Neutrophil (primary cell): ENCODE measurements around the gene ASPHD2.
A peak's percentile ranks its signal among the peaks of the same experiment; 100 is the strongest.

Source experiments
- H3K27ac ChIP-seq: fragments of 200-600 bp; sonication (generic); 2 replicates; pipeline ENCODE4 v1.5.1; 2016; ENCODE audit warnings: mild to moderate bottlenecking, moderate library complexity
- H3K27me3 ChIP-seq: fragments of 200-600 bp; sonication (generic); 2 replicates; pipeline ENCODE4 v1.6.0; 2016; ENCODE audit warnings: mild to moderate bottlenecking
- H3K36me3 ChIP-seq: fragments of 200-600 bp; sonication (generic); 2 replicates; pipeline ENCODE4 v1.5.1; 2017
- H3K4me1 ChIP-seq, 2 experiments: fragments of 200-600 bp in 1 of 2; sonication (generic) in 1 of 2; 1 replicate in 1 of 2; 2 replicates in 1 of 2; pipeline versions ENCODE4 v1.5.1 to v1.6.1; 2013 to 2016; ENCODE audit warnings: low read depth in 1 of 2, low read length in 1 of 2, mild to moderate bottlenecking in 1 of 2, moderate library complexity in 1 of 2; ENCODE audit not compliant: control insufficient read depth in 1 of 2, insufficient read depth in 1 of 2
- H3K4me3 ChIP-seq, 2 experiments: fragments of 200-600 bp in 1 of 2; sonication (generic) in 1 of 2; 1 replicate in 1 of 2; 2 replicates in 1 of 2; pipeline ENCODE4 v1.5.1; 2013 to 2016; ENCODE audit warnings: low read depth in 1 of 2, low read length in 1 of 2, mild to moderate bottlenecking in 1 of 2, moderate library complexity in 1 of 2
- H3K9me3 ChIP-seq: fragments of 200-600 bp; sonication (generic); 2 replicates; pipeline ENCODE4 v1.5.1; 2016
- CTCF ChIP-seq: fragments of 200-600 bp; sonication (generic); IDR thresholded peaks from 2 replicates; pipeline ENCODE4 v1.5.1; 2016; ENCODE audit warnings: antibody characterized with exemption

ASPHD2 gene

DNA sequence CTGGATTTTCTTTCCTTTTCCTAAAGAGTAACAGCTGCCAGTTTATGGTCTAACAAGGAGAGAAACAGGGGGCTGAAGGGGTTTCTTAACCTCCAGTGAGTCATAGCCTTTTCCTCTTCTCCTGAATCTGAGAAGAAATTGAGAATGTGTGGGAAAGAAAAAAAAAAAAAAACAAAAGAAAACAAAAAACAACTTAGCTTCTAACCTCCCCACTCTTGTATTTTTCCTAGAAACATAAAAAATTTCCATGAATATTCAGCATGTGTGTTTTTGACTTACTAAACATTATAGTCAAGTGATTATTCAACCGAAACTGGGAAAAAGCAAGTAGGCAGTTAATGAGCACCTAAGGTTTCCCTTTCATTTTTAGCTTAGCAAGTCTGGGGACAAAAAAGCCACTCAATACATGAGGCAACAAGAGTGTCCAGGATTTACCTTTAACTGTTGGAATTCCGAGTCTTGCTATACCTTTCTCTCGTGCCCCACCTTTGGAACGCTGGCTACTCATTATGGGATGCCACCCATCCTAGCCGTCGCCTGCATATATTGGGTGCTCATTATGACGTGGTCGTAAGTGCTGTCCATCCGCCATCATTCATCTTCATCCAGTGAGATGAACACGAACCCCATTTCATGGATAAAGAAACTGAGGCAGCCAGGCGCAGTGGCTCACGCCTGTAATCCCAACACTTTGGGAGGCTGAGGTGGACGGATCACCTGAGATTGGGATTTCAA is 2.4 kb downstream of the ASPHD2 start:
- peaks cover 11% of the 10 kb centered on the region for H3K36me3 ChIP-seq
- H3K4me3 ChIP-seq = no peak overlapping the region
- H3K4me1 ChIP-seq = peaks cover 44 to 48% of the 10 kb centered on the region in 2 experiments
- no peaks in the 10 kb centered on the region for H3K9me3 ChIP-seq
- no peak for TF ChIP-seq CTCF
- H3K27ac ChIP-seq = peak overlapping the region; percentile 80
- H3K27me3 ChIP-seq = no peaks in the 10 kb centered on the region

DNA sequence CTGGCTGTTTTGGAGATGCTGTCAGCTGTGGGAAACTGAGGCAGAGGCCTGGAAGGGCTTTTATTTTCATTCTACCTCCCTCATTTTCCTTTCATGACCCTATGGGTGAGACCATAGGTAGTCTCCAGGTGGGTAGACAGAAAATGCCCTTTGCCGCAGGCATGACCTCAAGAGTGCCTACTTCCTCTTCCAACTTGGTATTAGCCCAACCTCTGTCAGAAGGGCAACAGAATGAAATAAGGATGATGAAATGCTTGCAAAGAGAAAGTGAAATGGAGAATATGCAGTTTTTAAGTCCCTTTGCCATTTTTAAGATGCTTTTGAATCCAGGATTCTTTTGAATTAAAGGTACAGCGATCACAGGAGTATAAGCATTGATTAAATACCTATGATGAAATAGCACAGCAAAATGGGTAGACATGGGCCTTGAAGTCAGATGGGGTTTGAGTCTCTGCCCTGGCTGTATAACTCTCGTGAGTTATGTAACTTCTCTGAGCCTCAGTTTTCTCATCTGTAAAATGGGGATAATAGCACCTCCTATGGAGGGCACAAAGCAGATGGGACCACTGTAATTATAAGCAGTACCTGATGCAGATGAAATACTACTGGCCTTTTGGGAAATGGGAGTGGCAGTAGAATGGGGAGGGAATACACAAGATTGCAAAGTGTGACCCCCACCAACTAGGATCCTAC is 3.7 kb downstream of the ASPHD2 start:
- H3K4me1 ChIP-seq = peaks cover 44 to 48% of the 10 kb centered on the region in 2 experiments
- H3K4me3 ChIP-seq = no peak overlapping the region
- H3K36me3 ChIP-seq = peaks cover 11% of the 10 kb centered on the region
- peak; percentile 19 for TF ChIP-seq CTCF
- H3K27ac ChIP-seq = peak overlapping the region; percentile 80
- H3K27me3 ChIP-seq = no peaks in the 10 kb centered on the region
- no peaks in the 10 kb centered on the region for H3K9me3 ChIP-seq

DNA sequence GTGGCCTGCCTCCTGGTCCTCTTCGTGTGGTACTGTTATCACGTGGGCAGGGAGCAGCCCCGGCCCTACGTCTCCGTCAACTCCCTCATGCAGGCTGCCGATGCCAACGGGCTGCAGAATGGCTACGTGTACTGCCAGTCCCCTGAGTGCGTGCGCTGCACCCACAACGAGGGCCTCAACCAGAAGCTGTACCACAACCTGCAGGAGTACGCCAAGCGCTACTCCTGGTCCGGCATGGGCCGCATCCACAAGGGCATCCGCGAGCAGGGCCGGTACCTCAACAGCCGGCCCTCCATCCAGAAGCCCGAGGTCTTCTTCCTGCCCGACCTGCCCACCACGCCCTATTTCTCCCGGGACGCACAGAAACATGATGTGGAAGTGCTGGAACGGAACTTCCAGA is 4.7 kb downstream of the ASPHD2 start:
- H3K9me3 ChIP-seq = no peaks in the 10 kb centered on the region
- H3K4me1 ChIP-seq = peaks cover 39 to 41% of the 10 kb centered on the region in 2 experiments
- no peaks in the 10 kb centered on the region for H3K27me3 ChIP-seq
- H3K36me3 ChIP-seq = peaks cover 11% of the 10 kb centered on the region
- no peak overlapping the region for H3K4me3 ChIP-seq
- no peak for TF ChIP-seq CTCF
- no peak overlapping the region for H3K27ac ChIP-seq

GRCh38 chr22:26435327-26436093 is 6.5 kb downstream of the ASPHD2 start:
- Histone ChIP-seq H3K4me3 (no peak overlapping the region), H3K9me3 (no peaks in the 10 kb centered on the region), H3K27me3 (no peaks in the 10 kb centered on the region), H3K27ac (peak overlapping the region; percentile 67), H3K4me1 (peaks cover 29 to 32% of the 10 kb centered on the region in 2 experiments), H3K36me3 (peaks cover 11% of the 10 kb centered on the region)
- TF ChIP-seq CTCF = no peak

- peaks cover 11% of the 10 kb centered on the region for H3K36me3 ChIP-seq
- no peaks in the 10 kb centered on the region for H3K9me3 ChIP-seq
- no peak overlapping the region for H3K27ac ChIP-seq
- no peak overlapping the region for H3K4me3 ChIP-seq
- no peak for TF ChIP-seq CTCF
- H3K27me3 ChIP-seq = no peaks in the 10 kb centered on the region
- peaks cover 25 to 27% of the 10 kb centered on the region in 2 experiments for H3K4me1 ChIP-seq
Measured at GRCh38 chr22:26436903-26437515, 7.9 kb downstream of the ASPHD2 start.
